GM12878 (cell line): ENCODE measurements around the gene PCIF1. TPM values are rescaled to one million over a fixed set of nuclear protein-coding genes. Genes with fewer than 3 reads are reported as not detected.

Source experiments
- ATAC-seq: fragments of 200-7000 bp; cut with Tn5 transposase; 3 replicates; pipeline ENCODE4 v1.9.1; 2020; ENCODE audit warnings: mild to moderate bottlenecking, moderate library complexity
- BruUV-seq: library from RNA; stranded (reverse); fragments of 400-500 nt; replicated peaks from 2 replicates; lab custom pipeline; 2021; lab: Mats Ljungman, UMichigan
- CTCF ChIA-PET: fragments of 300-600 bp; sonication (Branson Sonifier 250); formaldehyde crosslinking; extraction: SDS; loops from one replicate; lab custom pipeline; 2021; ENCODE audit warnings: inconsistent platforms; lab: Yijun Ruan, JAX
- POLR2A ChIA-PET: fragments of 350-600 bp; formaldehyde crosslinking; extraction: SDS; loops from one replicate; lab custom pipeline; 2021; ENCODE audit warnings: inconsistent platforms; lab: Charles Lee
- RAD21 ChIA-PET: fragments of 300-600 bp; sonication (Branson Sonifier 250); formaldehyde crosslinking; loops from one replicate; lab custom pipeline; 2023; ENCODE audit warnings: antibody characterized with exemption; ENCODE audit not compliant: unreplicated experiment; lab: Charles Lee
- SMC1A ChIA-PET: fragments of 300-600 bp; sonication (Branson Sonifier 250); formaldehyde crosslinking; loops from one replicate; lab custom pipeline; 2023; ENCODE audit not compliant: unreplicated experiment, uncharacterized antibody; lab: Charles Lee
- DNase-seq: peaks from one replicate; pipeline ENCODE4 v3.0.0-alpha.2; 2011; ENCODE audit warnings: low read depth, low spot score
- FAIRE-seq: peaks from 3 replicates; lab custom pipeline; 2011; peaks lifted over from hg19 to GRCh38; lab: Jason Lieb, UNC
- H2AFZ ChIP-seq: 2 replicates; pipeline ENCODE4 v1.6.0; 2011; ENCODE audit warnings: low read depth, low read length, control low read depth; ENCODE audit not compliant: control insufficient read depth
- H3K27ac ChIP-seq: 2 replicates; pipeline ENCODE4 v1.5.1; 2011; ENCODE audit warnings: control low read depth; ENCODE audit not compliant: control insufficient read depth, insufficient read depth
- H3K27me3 ChIP-seq, 2 experiments: replicated peaks in 1 of 2; 2 replicates each; pipeline versions ENCODE4 v1.6.0 to v1.6.1; 2011; ENCODE audit warnings: low read length in 1 of 2; ENCODE audit not compliant: control insufficient read depth in 2 of 2, insufficient read depth in 2 of 2
- H3K36me3 ChIP-seq, 2 experiments: 2 replicates each; pipeline ENCODE4 v1.5.1; 2011; ENCODE audit warnings: low read length in 1 of 2; ENCODE audit not compliant: control insufficient read depth in 2 of 2, insufficient read depth in 2 of 2
- H3K4me1 ChIP-seq: 2 replicates; pipeline ENCODE4 v1.6.1; 2011; ENCODE audit warnings: mild to moderate bottlenecking, low read length, moderate library complexity, mixed read lengths; ENCODE audit not compliant: control insufficient read depth, insufficient read depth
- H3K4me2 ChIP-seq: 2 replicates; pipeline ENCODE4 v1.6.0; 2011; ENCODE audit warnings: control low read depth; ENCODE audit not compliant: control insufficient read depth, insufficient read depth
- H3K4me3 ChIP-seq: fragments of 200-600 bp; sonication (generic); 2 replicates; pipeline ENCODE4 v1.5.1; 2016
- H3K79me2 ChIP-seq: 2 replicates; pipeline ENCODE4 v1.6.0; 2011; ENCODE audit warnings: low read length; ENCODE audit not compliant: control insufficient read depth, insufficient read depth
- H3K9ac ChIP-seq: 2 replicates; pipeline ENCODE4 v1.8.0; 2011; ENCODE audit warnings: low read length, control low read depth, mixed read lengths; ENCODE audit not compliant: control insufficient read depth, insufficient read depth
- H3K9me3 ChIP-seq: replicated peaks from 3 replicates; pipeline ENCODE4 v1.5.1; 2011; ENCODE audit warnings: mild to moderate bottlenecking, low read length; ENCODE audit not compliant: control insufficient read depth, insufficient read depth
- H4K20me1 ChIP-seq: 2 replicates; pipeline ENCODE4 v1.6.0; 2011; ENCODE audit not compliant: control insufficient read depth, insufficient read depth
- GABPA ChIP-seq: IDR thresholded peaks from 2 replicates; pipeline ENCODE4 v1.6.1; 2014; ENCODE audit warnings: antibody characterized with exemption, low read depth, mild to moderate bottlenecking, inconsistent platforms
- MYB ChIP-seq: fragments of 150-350 bp; IDR thresholded peaks from 2 replicates; pipeline ENCODE4 v1.6.1; 2014; ENCODE audit warnings: mild to moderate bottlenecking, low read depth, low read length, borderline replicate concordance
- SREBF1 ChIP-seq: IDR thresholded peaks from 2 replicates; pipeline ENCODE4 v1.6.1; 2012; ENCODE audit warnings: mild to moderate bottlenecking, low read length
- WGBS: methylation state at CpG from one replicate; pipeline ENCODE4 v1.1.6; 2016; ENCODE audit warnings: low lambda C conversion rate; ENCODE audit not compliant: insufficient replicate concordance, insufficient coverage; ENCODE audit errors: missing lambda C conversion rate; 5-methylcytosine and 5-hydroxymethylcytosine counted together
- in situ Hi-C: fragments of 300-500 bp; cut with MboI; formaldehyde crosslinking; loops from 9 replicates; pipeline ENCODE4 v1.14.3; 2018; ENCODE audit warnings: mixed read lengths
- intact Hi-C: fragments of 100-400 bp; cut with micrococcal nuclease; formaldehyde crosslinking; loops from one replicate; pipeline ENCODE4 v1.14.2; 2022; ENCODE audit not compliant: unreplicated experiment
- polyA plus RNA-seq, 11 experiments: library from polyadenylated mRNA; depleted of rRNA in 4 of 11; unstranded in 6 of 11; stranded (reverse) in 5 of 11; fragments of >200 nt; fragmentation: Nextera tagmentation in 4 of 11; fragmentation: Illumina TruSeq in 1 of 11; extraction: Ambion mirVana in 4 of 11; extraction: Trizol in 1 of 11; gene quantifications; 1 replicate in 1 of 11; 2 replicates in 10 of 11; pipeline versions ENCODE4 v1.2.1 to v1.2.3, GENCODE V29; 2011 to 2016; ENCODE audit warnings: inconsistent platforms in 2 of 11, missing spikeins in 2 of 11, low read depth in 1 of 11
- total RNA-seq, 4 experiments: library from RNA; depleted of rRNA in 3 of 4; stranded (reverse); fragments of >200 nt in 3 of 4; fragmentation: Illumina TruSeq in 1 of 4; extraction: Trizol in 1 of 4; gene quantifications; 2 replicates each; pipeline versions ENCODE4 v1.2.1 to v1.2.3, GENCODE V29; 2013 to 2021
- TF ChIP-seq, protein P1 (sequence below): fragments of 450-650 bp; formaldehyde crosslinking; IDR thresholded peaks from 2 replicates; pipeline ENCODE4 v1.4.0; 2020; ENCODE audit warnings: mild to moderate bottlenecking, moderate library complexity

PCIF1 gene
- total and polyA plus RNA-seq, 10 of the 15 experiments (the other 5 are each of a cell fraction or from before 2014, with no cell fraction given) = 8.4 to 32.9 (median 17.6) TPM

DNA sequence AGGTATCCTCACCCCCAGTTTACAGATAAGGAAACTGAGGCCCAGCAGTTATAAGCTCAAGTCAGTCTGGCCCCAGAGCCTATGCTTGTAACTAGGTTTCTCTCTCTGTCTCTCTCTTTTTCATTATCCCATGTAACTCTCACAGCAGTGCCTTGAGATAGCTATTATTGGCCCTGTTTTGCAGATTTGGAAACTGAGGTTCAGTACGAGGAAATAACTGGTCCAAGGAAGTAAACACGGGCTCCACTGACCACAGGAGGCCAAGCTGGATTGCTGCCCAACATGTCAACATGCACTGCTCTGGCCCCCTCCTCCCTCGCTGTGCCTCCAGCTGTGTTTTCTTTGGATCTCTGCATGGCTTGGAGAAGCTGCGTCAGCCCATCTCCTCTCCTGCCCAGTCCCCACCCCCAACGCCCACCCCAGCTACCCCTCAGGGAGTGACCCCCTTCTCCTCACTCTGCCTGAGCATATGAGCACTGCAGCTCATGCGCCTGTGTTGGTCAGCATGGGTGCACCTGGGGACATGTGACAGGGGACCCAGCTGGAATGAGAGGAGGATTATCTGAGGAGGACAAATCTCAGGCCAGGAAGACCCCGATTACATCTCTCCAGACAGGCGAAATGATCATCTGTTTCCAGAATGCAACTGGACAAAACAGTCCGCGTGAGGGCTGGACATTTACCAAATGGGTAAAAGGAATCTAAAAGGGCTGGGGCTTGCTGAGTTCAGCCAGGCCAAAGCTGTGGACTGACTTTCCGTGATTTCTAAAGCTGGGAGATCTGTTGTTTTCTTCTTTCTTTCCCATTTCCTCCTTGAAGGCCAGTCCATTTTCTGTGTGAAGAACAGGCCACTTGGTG is 14.7 kb upstream of the PCIF1 start:
- in situ Hi-C loops (no loop called here), intact Hi-C loops (no loop called here)
- H3K9me3 ChIP-seq = no peaks in the 10 kb centered on the region
- DNase-seq (no peak), ATAC-seq (no peak), FAIRE-seq (no peak)
- no peaks in the 10 kb centered on the region for H4K20me1 ChIP-seq
- no peak overlapping the region for H3K4me2 ChIP-seq
- no peaks in the 10 kb centered on the region for H3K79me2 ChIP-seq
- no peaks in the 10 kb centered on the region for H3K27me3 ChIP-seq
- no peak overlapping the region for H3K9ac ChIP-seq
- WGBS = 46% methylated on average over 9 of the region's 11 CpGs
- H3K4me1 ChIP-seq = no peaks in the 10 kb centered on the region
- no peak overlapping the region for H3K27ac ChIP-seq
- ChIA-PET RAD21 (no interaction called here), POLR2A (interaction anchor here (1.1 kb wide), 3 partner anchors 8 to 25 kb away, joined by 3 to 7 read pairs (median 3); partner anchors contain the start of gene PCIF1), SMC1A (interaction anchor here (0.5 to 1.5 kb wide), 3 partner anchors 14 to 147 kb away, joined by 3 to 5 read pairs (median 3); no protein-coding TSS in a partner anchor), CTCF (interaction anchor here (0.6 to 3.0 kb wide), 5 partner anchors 8 to 120 kb away, joined by 3 to 12 read pairs (median 4); no protein-coding TSS in a partner anchor)
- no peaks in the 10 kb centered on the region for H3K36me3 ChIP-seq
- no peak overlapping the region for H3K4me3 ChIP-seq
- H2AFZ ChIP-seq = no peak overlapping the region
- no TSS peak for BruUV-seq
- no peak for TF ChIP-seq MYB
- no peak for TF ChIP-seq GABPA
- TF ChIP-seq, all 136 proteins: peak for 0

DNA sequence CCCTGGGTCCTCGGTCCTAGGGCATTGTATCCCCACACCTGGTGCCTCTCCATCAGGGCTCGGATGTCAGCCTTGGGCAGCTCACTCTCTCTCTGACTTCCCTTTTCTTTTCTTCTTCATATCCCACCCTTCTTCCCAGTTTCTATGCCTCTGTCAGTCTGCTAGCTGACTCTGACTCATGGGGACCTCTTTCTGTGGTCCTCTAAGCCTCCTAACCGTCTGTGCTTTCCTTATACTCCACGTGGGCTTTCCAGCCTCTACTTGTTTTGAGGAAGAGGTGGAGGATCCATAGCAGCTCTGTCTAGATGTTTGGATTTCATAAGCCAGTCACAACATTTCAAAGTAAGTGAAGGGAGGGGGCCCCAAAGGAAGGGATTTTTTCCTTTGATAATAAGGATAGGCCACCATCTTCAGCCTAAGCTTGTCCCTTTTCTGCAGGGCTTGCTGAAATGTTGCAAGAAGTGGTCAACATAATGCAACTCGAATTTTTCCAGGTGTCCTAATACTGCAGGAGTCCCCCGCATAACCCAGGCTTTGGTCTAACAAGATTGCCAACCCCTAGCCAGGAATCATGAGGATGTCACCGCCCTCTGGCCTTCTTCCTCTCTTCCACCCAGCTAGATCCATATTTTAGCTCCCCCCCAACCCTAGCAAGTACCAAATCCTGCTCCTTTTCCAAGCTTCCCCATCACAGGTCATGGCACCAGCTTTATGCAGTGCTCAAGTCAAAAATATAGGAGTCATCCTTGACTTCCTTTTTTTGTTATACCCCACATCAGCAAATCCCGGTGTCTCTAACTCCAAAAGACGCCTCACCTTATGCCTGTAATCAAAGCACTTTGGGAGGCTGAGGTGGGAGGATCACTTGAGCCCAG is 13.8 kb upstream of the PCIF1 start:
- no peak for FAIRE-seq
- ChIA-PET POLR2A (interaction anchor here (1.1 kb wide), 1 partner anchor 14 kb away, joined by 7 read pairs; the partner anchor contains the start of gene PCIF1), SMC1A (no interaction called here), CTCF (interaction anchor here (1.3 to 3.0 kb wide), 2 partner anchors 14 to 49 kb away, joined by 3 to 12 read pairs; no protein-coding TSS in a partner anchor), RAD21 (no interaction called here)
- Histone ChIP-seq H3K79me2 (no peaks in the 10 kb centered on the region), H3K9ac (no peak overlapping the region), H3K27me3 (no peaks in the 10 kb centered on the region), H3K4me1 (no peaks in the 10 kb centered on the region), H2AFZ (no peak overlapping the region), H4K20me1 (no peaks in the 10 kb centered on the region), H3K4me2 (no peak overlapping the region), H3K4me3 (no peak overlapping the region), H3K27ac (no peak overlapping the region), H3K36me3 (no peaks in the 10 kb centered on the region), H3K9me3 (no peaks in the 10 kb centered on the region)
- no peak for DNase-seq
- TF ChIP-seq SREBF1 = no peak
- TF ChIP-seq, protein P1, sequence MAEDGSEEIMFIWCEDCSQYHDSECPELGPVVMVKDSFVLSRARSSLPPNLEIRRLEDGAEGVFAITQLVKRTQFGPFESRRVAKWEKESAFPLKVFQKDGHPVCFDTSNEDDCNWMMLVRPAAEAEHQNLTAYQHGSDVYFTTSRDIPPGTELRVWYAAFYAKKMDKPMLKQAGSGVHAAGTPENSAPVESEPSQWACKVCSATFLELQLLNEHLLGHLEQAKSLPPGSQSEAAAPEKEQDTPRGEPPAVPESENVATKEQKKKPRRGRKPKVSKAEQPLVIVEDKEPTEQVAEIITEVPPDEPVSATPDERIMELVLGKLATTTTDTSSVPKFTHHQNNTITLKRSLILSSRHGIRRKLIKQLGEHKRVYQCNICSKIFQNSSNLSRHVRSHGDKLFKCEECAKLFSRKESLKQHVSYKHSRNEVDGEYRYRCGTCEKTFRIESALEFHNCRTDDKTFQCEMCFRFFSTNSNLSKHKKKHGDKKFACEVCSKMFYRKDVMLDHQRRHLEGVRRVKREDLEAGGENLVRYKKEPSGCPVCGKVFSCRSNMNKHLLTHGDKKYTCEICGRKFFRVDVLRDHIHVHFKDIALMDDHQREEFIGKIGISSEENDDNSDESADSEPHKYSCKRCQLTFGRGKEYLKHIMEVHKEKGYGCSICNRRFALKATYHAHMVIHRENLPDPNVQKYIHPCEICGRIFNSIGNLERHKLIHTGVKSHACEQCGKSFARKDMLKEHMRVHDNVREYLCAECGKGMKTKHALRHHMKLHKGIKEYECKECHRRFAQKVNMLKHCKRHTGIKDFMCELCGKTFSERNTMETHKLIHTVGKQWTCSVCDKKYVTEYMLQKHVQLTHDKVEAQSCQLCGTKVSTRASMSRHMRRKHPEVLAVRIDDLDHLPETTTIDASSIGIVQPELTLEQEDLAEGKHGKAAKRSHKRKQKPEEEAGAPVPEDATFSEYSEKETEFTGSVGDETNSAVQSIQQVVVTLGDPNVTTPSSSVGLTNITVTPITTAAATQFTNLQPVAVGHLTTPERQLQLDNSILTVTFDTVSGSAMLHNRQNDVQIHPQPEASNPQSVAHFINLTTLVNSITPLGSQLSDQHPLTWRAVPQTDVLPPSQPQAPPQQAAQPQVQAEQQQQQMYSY (CRISPR knock-in tag) = no peak
- in situ Hi-C loops = no loop called here
- WGBS = 17% methylated on average over 9 of the region's 9 CpGs
- BruUV-seq = no TSS peak
- intact Hi-C loops = no loop called here
- no peak for ATAC-seq
